Left hindlimb (tissue), 1 donor: ENCODE results near the gene PSTPIP1.

Source experiments
- DNase-seq: peaks from one replicate; pipeline ENCODE4 v3.0.0-alpha.2; 2018

The PSTPIP1 gene

DNA sequence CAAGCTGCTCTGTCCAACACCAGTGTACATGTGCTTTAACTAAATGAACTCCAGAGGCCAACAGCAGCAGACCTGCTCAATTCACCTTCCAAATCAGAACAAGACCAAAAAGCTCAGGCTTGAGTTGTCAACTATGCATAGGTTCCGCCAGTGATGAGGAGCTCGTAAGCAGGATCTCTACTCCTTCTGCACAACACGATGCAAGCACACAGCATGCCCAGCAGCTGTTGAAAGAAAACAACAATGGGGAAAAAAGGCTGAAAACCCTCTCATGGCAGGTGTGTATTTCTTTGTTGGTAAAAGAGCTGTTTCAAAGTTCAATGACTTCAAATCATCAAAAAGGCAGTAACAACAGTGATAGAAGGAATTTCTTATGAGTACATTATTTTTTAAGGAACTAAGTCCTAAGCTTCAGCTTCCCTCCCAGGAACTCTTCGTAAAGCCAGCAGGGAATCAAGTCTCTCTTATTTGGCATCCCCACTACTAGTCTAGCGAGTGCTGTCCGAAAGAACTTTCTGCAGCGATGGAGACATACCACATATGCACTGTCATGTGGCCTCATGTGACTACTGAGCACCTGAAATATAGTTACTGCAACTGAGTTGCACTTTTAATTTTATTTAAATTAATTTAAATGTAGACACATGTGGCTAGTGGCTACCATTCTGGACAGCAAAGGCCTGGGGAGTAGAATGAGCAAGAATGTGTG, 51.9 kb downstream of the PSTPIP1 start:
- peak; percentile 16 for DNase-seq

DNA sequence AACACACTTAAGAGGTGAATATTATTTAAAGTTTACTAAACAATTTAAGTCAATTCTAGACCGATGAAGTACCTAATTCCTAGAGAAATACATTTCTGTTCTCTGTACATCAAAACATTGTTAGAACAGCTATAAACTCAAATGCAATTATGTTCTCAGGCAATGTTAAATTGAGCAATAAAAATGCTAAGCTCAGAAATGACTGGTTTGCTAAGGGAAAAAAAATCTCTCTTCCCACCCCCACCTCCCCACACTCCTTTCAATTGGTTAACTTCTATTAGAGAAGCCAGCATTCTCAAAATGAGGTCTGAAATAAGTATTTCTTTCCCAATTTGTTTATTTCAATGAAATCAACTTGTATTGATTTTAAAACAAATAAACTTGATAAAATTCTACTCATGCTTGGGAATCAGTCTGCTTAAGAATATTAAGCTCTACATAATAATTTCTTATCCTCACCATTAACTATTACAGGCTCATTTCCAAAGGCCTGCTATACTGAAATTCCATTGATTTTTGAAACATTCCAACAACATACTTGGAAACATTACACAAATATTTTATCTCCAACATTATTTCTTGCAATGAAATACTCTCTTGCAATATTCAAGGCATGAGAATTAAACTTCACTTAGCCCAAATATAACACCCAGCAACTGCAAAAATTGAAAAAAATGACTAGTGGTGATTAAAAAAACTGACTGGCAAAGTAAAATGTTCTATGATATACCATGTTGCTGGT, 53.4 kb downstream of the PSTPIP1 start:
- DNase-seq = no peak

DNA sequence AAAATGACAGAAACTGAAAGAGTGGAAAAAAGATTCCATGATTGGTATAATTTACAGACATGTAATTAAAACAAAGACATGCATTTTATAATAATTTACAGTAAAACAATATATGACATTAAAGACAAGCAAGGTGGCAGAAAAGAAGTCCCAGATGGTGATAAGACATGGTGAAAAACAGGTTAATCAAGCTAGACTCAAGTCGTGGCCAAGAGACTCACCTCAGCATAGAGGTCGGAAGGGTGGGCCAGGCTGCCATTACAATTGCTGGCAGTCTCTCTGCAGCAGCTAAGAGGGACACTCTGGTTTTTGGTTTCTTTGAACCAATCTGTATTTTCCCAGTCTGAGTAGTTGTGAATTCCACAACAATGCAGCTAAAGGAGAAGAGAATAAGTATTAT, 57.6 kb downstream of the PSTPIP1 start:
- no peak for DNase-seq

DNA sequence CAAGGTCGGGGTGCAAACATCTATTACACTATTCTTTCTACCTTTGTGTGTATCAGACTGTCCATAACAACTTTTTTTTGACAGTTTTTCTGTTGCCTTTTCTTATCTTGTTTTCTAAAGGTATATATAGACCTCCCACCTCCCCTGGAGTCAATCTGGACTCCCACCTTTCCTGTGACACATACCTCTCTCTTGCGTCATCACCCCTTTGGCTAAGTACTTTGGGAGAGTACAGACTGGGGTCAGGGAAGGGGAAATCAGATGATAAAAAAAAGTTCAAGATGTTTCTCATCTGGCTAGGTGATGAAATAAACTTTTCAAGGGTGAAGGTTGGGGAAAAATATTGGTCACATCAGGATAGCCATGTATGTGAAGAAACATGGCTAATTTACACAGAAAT, 58.8 kb downstream of the PSTPIP1 start:
- DNase-seq = no peak

DNA sequence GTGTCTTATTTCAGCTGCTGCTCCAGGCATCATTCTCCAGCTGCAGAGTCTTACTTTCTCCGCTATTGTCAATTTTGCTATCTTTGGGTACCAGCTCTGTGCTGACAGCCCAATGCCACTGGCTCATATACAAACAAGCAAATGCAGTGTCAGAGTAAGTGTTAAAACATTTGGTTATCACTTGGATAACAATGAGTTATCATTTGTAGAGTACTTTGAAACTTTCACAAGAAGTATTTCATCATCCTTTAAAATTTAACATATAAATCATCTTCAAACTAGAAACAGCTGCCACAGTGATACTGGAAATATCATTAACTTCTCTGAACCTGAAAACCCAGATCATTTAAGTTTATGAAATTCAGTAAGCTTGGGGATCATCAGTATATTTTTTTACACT, 62.1 kb downstream of the PSTPIP1 start:
- DNase-seq = no peak

DNA sequence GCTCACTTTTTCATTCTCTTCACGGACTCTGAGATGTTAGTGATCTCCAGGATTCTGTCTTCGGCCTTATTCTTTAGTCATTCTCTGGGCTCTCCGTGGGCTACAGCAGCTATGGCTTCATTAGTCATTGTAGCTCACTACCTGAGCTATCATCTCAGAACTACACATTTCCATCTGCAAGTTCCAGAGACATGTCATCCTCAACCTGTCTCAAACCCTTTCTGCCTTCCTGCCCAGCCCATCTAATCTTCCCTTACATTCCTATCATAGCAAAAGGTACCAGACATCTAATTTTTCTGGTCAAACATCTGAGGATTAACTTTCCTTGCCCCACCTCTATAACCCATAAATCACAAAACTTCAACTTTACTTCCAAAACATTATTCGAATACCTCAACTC, 62.8 kb downstream of the PSTPIP1 start:
- no peak for DNase-seq

DNA sequence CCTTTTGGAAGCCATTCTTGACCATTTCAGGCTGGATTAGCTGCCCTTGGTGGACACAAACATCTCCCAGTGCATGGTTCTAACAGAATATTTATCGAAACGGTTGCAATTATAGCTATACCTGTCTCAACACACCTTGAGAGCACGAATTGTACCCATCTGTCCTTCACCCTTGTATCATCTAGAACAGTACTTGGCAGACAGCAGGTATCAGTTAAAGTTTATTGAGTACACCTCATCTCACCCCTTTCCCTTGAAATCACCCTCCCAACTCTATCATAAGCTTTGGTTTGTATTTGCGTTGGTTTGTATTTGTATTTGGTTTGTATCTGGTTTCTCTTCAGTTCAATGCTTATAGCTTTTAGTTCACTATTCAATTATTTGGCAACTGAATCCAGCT, 63.5 kb downstream of the PSTPIP1 start:
- DNase-seq = no peak

DNA sequence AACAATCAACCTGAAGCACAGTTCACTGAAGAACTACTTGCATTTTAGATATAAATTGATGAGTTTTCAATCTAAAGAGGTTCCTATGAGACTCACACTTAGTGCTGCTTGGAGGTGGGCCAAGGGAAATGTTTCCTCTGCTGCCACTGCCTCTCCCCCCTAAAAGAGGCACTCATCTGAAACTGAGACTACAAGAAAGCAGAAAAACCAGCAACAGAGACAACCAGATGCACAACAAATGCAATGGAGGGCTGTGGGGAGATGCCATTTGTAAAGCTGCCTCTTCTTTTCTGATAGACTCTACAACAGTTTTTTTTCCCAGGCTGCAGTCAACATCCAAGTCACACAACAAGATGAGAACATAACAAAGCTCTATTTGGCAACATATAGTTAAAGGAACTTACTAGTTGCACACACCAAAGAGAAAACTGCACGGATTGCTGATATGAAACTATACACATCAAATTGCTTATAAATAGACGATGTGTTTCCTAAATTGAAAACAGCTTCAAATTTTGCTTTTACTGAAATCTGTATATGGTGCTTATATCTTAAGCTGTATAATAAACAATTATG, 64.9 kb downstream of the PSTPIP1 start:
- no peak for DNase-seq

DNA sequence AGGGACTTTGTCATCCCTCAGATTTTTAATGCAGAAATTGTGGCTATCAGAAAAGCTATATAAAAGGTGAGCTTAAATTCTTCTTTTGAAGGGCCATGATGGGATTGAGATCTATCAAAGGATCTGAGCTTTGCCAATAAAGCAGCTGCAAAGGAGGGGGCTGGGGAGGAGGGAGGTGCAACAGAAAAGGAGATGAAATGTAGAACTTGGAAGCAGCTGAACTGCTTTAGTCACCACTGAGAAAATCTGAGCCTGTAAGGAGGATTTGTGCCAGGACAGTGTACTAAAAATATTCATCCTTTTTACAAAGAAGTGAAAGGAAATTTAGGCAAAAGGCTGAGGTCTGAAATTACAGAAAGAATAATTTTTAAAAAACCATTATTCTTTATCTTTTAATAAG, 65.6 kb downstream of the PSTPIP1 start:
- no peak for DNase-seq

DNA sequence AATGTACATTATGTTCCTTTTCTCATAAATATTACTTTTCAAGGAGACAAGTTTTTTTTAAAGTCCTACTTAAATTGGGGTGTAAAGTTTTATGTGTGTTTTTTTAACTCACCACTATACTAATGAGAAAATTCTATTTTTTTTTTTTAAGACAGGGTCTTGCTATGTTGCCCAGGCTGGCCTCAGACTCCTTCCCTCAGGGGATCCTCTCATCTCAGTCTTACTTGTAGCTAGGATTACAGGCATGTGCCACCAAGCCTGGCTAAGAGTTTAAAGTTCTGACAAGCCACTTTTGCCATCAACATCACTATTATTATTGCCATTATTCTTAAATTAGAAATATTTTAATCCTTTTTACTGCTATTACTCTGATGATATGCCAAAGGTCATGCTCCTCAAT, 68.3 kb downstream of the PSTPIP1 start:
- DNase-seq = no peak

DNA sequence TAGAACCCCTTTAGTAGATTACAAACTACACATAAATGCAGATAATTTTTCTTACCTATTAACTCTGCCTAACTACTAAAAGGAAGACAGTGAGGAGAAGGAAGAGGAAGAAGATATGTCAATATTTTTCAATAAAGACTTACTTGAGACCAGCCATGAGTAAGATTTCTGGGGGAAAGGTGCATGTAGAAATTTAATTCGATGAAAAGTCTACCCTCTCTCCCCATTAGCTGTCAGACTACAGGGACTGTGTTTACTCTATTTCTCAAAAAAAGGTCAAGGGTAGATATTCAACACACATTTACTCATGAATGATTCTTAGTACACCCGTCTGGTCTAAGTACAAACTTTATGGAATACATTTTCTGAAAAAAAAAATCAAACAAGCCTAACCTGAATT, 69.1 kb downstream of the PSTPIP1 start:
- DNase-seq = no peak

DNA sequence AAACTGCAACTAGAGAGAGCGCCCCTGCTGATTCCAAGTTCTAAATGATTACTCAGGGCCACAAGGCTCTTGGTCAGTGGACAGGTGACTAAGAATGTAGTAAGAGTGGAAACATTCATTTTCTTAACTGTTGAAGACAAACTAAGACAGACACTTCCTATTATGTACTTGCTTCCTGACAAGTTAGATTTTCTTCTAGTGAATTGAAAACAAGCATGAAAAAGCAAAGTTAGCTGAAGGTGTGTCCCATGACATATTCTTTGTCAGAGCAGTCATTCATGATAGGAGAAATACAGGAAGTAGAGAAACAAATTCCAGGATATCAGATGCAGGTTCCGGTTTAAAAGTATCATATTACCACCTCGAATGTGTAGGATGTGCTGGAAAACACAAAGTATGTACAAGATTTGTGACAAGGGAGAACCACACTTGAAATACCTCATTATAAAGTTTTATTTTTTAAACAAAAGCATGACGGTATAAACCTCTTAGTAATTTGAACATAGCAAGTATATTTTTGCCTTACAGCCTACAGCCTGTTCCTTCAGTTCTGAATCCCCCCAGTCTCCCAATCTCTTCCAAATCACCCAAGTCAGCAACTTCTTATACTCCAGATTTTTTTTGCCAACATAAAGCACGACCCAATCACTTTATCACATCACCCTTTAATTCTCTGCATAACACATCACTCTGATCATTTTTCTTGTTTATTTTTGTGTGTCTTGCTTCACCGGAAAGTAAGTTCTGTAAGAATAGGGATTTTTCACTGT, 69.8 kb downstream of the PSTPIP1 start:
- no peak for DNase-seq

DNA sequence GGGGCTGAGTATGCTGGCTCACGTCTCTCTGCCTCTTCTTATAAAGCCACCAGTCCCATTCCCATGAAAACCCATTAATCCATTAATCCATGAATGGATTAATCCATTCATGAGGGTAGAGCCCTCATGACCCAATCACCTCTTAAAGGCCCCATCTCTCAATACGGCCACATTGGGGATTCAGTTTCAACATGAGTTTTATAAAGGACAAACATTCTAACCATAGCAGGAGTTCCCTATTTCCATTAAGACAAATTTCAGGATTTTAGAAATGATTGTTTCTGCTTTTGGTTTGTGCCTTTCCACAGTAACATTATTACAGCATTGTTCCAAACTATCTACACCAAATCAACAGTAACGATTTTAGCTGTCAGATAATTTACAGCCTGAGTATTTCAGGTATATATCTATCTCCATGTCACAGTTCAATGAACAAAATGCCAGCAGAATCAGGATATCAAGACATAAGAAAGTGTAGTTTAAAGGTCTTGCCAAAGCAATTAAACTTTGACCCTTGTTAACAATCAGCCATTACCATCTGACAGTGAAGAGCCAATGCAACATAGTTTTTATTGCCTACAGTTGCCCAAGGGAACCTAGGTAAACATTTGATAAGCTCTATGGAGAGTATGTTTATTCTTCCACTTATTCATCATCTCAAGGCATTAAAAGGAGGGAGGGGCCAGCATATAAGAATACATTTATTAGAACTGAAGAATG, 72.2 kb downstream of the PSTPIP1 start:
- DNase-seq = no peak

DNA sequence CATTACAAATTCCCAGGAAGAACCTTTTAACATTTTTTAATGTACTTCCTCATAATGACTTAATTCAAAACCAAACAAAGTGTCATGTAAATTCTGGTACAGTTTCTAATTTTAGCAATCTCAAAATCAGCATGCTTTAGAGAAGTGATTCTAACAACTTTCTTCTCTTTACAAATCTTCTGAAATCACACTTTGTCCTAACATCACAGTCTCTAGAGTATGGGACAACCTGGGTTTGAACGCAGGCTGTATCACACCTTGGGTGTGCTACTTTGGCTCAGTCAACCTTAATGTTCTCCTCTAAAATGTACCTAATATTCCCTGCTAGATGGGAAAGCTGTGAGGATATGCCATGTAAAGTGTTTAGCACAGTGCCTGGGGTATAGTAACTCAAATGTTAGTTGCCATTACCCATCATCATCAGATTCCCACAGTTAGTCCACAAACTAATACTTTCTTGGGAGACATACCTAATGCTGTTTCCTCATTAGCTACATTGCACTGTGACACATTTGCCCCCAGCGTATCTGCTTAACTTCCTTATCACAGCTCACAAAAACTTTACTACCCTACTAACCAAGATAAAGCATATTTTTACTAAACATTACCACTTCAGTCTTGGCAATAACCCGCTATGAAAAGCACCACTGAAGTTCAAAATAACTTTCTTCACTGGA, 72.9 kb downstream of the PSTPIP1 start:
- no peak for DNase-seq

DNA sequence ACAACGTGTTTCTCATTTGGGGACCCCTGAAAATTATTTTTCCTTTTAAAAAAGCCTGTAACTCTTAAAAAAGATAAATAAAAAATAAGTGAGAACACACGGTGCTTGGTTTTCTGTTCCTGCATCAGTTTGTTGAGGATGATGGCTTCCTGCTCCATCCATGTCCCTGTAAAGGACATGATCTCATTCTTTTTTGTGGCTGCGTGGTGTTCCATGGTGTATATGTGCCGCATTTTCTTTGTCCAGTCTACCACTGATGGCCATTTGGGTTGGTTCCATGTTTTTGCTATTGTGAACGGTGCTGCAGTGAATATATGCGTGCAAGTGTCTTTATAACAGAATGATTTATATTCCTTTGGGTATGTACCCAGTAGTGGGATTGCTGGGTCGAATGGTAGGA, 73.7 kb downstream of the PSTPIP1 start:
- no peak for DNase-seq

DNA sequence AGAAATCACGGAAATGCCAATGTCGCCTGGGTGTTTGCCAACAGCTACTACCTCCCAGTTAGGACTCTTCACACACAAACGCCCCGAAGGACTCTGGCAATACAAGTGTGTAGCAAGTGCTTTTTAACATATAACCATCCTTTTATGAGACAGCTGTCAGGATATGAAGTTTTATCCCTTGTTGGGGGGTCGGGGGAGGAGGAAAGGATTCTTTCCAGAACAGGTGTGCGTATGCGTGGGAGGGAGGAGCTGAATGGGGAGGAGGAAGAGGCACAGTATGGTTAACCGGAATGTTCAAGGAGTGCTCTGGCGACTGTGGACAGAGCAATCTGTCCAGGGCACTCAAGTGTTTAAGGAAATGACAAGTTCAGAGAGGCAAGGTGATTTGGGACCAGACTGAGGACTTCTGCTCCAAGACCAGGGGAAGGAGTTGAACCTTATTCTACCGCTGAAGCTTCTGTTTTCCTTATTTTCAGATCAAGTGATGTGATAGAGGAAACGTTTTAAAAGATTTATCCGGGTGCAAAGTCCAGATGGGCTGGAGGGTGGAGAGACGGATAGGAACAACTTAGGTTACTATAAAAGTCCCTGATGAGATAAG, 74.7 kb downstream of the PSTPIP1 start:
- DNase-seq = no peak

DNA sequence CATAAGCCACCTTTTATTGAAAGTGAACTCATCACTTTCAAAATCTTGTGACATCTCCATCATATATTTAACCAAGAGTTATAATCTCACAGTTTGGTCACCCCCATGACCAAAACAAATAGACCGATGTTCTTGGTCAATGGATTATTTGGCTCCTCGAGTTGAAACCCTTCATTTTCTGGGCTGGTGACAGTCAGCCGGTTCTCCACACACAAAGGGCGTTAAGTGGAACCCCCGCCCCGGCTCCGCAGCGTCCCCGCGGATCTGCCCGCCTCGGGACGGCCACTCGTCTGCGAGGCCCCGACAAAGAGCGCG, 75.2 kb downstream of the PSTPIP1 start:
- no peak for DNase-seq

DNA sequence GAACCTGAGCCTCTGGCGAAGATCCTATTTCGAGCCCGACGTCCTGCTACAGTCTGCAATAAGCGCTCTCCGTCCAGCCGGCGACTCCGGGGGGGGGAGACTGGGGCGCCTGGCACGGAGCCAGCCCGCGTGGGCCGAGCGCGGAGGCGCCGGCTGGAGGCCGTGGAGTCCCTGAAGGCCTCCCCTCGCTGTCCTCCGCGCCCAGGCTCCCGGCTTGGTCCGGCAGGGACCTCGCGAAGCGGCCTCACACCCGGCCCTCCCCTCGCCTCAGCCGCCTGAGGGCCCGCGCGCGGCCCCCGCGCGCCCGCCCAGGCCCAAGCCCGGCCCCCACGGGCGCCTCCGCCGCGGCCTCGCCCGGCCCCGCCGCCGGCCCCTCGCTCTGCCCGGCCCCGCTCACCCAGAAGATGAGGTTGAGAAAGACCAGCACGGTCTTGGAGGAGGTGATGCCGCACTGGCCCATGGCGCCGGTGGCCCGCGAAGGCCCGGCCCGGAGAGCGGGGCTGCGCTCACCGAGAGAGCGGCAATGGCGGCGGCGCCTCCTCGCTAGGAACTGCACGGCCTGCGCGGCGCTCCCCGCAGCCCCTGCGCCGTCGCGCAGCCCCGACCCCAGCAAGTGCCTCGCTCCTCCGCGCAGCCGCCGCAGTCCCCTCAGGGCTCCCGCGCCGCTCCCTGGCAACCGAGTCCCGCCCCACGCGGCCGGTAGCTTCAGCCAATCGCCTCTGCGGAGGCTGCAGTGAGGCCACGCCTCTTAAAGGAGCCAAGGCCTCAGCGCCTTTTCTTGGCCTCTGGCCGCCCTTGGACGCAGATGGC, 75.8 kb downstream of the PSTPIP1 start, which contains the start of gene TSPAN3:
TSS of gene TSPAN3 (minus strand) at position 615 of the 810 bp plus-strand sequence. CDS start at position 460, 155 bp downstream.
- peak; percentile 96 for DNase-seq

DNA sequence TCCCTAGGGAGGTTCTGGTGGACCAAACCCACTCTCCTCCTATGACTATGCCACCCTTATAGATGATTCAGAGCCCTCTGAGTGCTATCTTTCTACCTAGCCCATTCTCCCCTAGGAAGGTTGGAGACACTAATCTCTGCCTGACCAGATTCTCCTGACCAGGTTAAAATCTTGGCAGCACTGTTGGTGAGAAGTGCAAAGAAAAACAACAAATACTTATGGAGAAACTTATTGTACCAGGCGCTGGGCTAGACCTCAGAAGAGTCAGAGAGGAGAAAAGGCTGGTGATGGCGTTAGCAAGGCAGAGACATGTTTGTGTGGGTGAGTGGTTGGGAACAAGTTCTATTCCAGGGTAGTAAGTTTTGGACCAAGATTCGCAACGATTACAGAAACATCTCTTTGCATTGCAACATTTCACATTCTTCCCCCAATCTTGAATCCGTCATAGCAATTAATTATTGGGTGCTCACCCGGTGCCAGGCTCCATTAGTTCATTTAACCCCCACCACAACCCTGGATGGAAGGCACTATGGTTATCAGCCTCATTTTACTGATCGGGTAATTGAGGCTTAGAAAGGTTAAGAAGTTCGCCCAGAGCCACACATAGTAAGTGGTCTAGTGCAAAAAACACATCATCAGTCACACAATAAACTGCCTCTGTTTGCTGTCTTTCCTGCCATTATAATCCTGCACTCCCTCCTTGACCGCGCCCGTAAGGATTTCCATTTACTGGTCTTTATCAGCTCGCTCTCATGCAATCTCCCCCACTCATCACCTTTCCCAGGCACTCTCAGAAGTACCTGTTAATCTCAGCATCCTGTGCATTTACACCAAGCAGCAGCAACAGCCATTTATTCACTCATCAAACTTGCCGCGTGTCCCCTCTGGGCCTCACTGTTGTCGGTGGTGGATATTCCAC, 76.6 kb downstream of the PSTPIP1 start:
- DNase-seq = no peak

DNA sequence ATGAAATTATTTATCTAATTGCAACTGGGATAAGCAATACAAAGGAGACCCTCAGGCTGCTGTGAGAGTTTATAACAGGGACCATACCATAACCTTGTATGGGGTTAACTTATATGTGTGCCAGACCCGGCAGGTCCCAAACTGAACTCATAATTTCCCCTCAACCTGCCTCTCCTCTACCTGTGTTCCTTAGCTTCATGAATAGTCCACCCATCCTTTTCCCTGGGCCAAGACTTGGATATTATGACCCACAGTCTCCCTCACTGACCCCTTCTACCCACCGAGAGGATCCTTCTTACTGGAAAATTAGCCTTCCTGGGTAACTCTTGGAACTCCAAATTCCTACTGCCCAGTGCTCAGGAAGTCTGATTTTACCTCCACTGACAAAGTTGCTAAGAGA, 79.4 kb downstream of the PSTPIP1 start:
- no peak for DNase-seq
